Activated CD8-positive, alpha-beta memory T cell treated with anti-CD3 and anti-CD28 coated beads, Interleukin-2, amount 50 U/mL, for 1 hour (primary cell): ENCODE results near the gene NSDHL.
"Not testable (repeated sequence)": the region's sequence is repeated elsewhere in the genome, so short reads cannot be mapped to it uniquely, and the experiment has no call there.

Source experiments
- DNase-seq: peaks from one replicate; pipeline ENCODE4 v3.0.0-alpha.2; 2020; ENCODE audit errors: extremely low read depth

Gene NSDHL

DNA sequence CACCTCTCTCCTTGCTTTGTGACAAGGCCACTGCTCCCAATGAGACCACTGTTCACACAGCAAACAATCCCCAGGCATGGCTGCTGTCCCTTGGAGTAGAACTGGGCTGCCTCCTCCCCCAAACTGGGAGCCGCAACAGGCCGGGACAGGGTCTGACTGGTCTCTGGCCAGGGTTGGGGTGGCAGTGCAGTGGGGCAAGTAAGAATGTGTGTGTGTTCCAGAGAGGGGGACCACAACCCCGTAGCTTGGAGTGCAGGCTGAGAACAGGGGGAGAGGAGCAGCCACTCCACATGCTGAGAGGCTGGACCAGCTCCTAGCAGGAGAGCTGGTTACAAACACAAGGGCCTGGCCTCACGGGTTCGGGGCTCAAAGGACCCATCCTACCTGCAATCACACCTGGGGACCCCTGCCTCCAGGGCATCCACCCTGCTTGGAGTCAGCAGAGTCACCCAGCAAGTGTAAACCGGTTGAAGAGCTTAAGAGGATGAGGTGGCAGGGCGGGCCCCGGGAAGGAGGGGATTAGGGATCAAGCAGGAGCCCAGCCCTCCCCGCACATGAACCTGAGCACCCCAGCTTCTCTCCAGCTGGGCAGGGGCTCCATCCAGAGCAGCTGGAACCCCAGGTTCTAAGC is 63.2 kb downstream of the NSDHL start:
- no peak for DNase-seq

DNA sequence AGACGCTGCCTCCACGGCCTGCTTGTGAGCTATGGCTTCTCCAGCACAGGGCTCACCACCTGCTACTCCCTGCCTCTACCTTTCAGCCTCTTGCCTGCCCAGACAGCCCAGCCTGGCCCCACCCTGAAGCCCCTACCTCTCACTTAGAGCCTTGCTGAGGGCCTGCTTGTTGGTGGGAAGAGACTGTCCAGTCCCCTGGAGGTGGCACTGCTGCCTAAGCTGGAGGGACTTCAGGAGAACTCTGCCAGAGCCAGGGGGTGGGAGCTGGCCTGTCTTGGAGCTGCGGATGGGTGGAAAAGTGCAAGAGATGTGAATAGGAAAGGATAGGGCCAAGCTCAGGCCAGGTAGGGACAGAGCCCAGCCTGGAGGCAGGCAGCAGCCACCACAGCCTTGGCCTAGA is 64.3 kb downstream of the NSDHL start:
- DNase-seq: no peak

- DNase-seq: no peak
Observed at GRCh38 chrX:152895724-152896420, 65.0 kb downstream of the NSDHL start.

DNA sequence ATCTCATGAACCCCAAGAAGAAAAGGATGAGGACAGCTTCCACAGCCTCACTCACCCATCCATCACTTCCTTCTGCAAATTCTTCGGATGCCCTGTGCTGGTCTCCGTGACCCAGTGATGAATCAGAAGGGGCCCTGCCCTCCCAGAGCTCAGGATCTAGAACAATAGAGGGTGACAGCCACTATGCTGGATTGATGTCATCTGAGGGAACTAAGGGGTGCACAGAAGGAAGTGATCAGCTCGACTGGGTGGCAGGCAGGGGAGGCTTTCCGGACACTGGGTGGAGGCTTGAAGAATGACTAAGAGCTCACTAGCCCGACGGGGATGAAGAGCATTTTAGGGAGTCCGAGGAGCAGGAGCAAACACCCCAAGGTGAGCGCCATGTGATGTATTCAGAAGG is 65.6 kb downstream of the NSDHL start:
- DNase-seq: no peak

GRCh38 chrX:152897222-152898131 is 66.6 kb downstream of the NSDHL start, which contains the start of gene ZNF185:
TSS of gene ZNF185 (plus strand) at chrX:152898067. CDS start at chrX:152914490, 16,423 bp downstream.
- DNase-seq: no peak

DNA sequence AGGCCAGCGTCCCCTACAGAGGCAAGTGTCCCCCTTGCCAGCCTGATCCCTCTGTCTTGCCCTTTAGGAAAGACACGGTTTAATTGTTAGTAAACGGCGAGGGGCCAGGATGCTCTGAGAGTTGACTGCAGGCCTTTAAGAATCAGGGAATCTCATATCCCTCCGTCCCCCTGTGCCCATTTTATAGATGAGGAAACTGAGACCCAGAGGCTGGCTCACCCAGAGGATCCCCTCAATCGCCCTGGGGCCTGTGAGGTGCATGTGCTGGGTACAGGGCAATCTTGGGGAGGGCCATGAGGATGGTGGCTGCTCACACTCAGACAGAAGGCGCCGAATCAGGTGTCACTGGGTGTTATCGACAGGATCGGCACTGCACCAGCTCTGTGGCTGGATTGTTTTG is 67.6 kb downstream of the NSDHL start:
- no peak for DNase-seq

DNA sequence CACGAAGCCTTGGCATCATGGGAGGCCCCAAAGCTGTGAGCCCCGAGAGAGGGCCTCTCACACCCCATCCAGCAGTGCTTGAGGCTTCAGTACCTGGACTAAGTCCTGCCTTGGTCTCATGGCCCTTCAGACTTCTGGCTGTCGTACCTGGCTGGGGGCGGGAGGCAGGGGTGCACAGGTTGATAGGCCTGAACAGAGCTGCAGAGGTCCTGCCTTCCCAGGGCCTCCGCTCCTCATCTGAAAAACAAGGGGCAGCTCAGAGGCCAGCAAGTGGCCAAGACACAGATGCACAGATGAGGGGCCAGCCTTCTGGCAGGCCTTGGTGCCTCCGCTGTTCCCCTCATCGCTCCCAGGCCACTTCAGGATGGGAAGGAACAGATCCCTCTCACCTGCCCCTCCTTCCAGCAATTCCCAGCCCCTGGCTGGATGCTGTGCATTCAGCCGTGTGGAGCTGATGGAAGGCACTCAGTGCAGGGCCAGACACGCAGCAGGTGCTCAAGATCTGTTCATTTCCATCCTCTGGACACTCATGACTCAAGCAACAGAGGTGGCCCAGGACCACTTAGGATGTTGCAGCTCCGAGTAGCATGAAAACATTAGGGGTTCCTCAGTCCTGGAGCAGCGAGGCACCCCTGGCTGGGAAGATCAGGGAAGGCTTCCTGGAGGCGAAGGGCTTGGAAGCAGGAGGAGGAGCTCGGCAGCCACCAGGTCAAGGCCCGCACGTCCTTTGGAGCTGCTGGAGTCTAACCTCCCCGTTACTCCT is 68.4 kb downstream of the NSDHL start:
- DNase-seq: no peak

DNA sequence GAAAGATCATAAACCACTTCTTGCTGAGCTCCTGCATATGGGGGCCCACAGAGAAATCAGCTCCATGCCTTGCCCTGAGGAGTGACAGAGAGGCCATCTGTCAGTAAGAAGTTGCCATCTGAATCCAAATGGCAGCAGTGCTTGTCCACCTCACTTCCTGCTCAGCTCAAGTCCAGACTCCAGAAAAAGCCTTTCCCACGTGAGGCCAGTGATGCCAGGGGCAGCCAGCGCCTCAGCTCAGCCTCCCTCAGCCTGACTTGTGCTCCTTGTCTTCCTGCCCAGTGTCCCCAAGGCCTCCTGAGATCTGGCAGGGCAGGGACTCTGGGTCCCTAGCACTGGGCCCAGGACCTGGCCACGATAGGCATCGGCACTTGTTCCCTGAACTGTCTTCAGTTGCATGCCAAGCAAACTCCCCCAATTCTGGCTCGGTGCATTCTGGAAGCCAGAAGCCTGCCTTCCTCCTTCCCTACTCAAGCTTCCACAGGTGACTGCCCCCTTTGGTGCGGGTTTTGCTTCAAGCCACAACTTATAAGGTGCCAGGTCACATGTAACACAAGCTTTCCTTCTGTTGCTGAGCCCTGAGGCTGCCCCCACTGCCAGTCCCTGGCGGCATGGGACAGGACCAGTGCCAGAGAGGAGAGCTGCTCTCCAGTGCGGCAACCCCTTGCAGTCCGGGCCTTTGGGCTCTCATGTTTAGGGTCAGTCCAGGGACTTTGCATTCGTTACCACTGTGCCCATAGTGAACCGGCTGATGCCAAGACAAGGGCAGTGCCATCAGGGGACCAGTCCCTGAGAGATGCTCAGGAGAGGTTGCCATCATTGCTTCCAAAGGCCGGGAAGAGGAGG is 69.2 kb downstream of the NSDHL start:
- DNase-seq: no peak

DNA sequence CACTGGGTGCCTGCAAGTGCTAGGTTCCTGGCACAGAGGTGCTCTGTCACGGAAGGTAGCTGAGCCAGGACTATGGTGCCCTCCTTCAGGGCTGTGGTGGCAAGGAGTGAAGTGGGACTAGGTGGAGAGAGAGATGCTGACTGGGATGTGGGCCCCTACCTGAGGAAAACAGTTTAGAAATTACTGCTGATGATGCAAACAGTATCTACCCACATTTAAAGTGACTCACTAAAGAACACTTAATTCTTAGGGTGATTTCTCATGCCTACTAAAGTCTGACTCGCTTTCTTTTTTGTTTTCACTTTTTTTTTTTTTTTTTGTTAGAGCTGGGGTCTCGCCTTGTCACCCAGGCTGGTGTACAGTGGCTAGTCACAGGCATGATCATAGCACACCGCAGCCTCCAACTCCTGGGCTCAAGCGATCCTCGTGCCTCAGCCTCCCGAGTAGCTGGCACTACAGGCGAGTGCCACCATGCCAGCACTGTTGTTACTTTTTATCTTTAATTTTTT is 70.1 kb downstream of the NSDHL start:
- DNase-seq: no peak

- no peak for DNase-seq
Observed at GRCh38 chrX:152901816-152902501, 71.1 kb downstream of the NSDHL start.

GRCh38 chrX:152902502-152902820 is 71.6 kb downstream of the NSDHL start:
- DNase-seq: no peak

DNA sequence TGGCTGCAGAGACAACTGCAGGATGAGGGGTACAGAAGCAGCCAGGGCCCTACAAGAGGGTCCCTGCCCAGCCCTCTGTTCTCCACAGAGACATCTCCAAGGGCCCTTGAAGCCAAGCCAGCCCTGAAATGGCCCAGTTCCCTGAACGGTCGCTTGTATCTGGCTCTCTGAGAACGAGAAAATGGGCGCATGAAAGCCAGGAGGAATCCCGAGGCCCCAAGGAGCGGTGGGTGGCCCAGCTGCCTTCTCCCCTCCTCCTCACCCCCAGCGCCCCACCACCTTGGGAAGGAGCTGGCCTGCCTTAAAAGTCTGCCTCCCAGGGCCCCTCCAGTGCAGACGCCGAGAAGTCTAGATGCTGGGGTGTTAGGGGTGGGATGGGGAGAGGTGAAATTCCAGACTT is 72.7 kb downstream of the NSDHL start:
- DNase-seq: no peak

GRCh38 chrX:152904151-152905080 is 73.6 kb downstream of the NSDHL start:
- DNase-seq: no peak

DNA sequence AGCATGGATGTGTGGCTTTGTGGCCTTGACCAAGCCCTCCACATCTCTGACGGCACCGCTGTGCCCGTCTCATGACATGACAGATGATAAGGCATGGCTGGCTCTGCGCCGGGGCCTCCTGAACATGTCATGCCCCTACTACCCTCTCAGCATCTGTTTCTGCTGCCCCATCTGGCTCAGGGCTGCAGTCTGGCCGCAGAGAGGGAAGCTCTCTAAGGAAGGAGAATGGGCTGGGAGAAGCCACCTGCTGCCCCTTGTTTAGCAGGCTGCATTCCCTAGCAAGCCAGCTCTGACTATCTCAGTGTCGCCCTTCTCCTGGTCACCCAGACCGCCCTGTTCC is 74.2 kb downstream of the NSDHL start:
- DNase-seq: no peak

GRCh38 chrX:152907084-152907651 is 76.3 kb downstream of the NSDHL start:
- no peak for DNase-seq

DNA sequence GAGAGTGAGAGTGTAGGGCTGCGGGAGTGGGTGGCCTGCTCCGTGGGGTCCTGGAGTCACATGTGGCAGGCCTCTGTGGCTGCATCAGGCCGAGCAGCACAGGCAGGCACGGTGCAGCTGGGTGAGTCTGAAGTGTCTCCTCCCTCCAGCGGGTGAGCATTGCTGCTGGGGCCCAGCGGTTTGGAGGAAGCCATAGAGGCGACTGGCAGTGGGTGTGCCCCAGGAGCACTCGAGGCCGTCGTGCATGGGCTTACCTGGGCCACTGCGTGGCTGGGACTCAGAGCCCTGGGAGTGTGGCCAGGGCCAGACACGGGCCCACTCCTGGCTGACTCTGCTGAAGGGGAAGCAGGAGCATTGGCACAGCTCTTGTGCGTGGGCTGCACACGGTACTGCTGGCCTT is 77.6 kb downstream of the NSDHL start:
- no peak for DNase-seq

GRCh38 chrX:152910018-152910417 is 79.2 kb downstream of the NSDHL start:
- not testable (repeated sequence) for DNase-seq

DNA sequence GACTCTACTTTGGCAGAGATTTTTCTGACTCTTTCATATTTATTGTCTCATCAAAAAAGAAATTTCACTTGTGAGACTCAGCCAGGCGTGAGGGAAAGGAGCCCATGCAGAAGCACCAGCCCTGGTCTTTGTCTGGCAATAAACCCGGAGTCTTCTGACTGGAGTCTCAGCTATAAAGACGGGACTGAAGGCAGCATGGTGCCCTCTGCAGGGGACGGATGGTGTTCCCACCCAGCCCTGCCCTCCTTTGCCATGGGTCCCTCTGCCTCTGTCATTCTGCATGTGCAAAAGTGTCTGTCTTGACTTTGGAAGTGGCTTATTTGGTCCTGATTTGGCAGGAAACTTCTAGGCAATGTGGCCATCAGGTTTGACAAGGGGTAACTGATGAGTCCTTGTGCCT is 81.2 kb downstream of the NSDHL start:
- DNase-seq: no peak

DNA sequence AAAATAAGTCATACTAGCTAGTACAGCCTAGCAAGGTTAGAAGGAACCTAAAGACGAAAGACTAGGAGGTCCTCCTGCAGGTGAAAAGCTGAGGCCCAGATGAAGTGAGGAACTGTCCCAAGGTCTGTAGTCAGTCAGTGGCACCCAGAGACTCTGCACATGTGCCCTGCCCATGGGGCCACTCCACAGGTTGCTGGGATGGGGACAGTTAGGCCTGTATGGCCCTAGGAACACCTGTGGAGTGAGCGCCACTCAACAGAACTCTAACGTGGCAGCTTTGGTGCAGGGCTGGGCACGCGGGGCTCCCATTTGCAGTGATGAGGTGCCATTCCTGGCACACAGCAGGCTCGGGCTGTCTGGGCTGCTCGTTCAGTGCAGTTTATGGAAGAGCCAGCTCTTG is 81.8 kb downstream of the NSDHL start:
- no peak for DNase-seq
